ENCODE measurements around the gene CLRN3. TPM values are rescaled to one million over a fixed set of nuclear protein-coding genes. Genes with fewer than 3 reads are reported as not detected.

CLRN3 gene
- total RNA-seq, 1 donor from 2014 or later = not detected

GRCh38 chr10:127905001-127905847, 12.5 kb upstream of the CLRN3 start:
- H2AFZ ChIP-seq (ENCODE audit: low read depth, low read length) = no peak overlapping the region
- H3K79me2 ChIP-seq (ENCODE audit: insufficient read depth, low read length) = peaks cover 22% of the 10 kb centered on the region
- Mint-ChIP-seq H3K36me3 (ENCODE audit: low read depth, unreplicated experiment) (no peaks in the 10 kb centered on the region), H3K27ac (ENCODE audit: unreplicated experiment) (peak overlapping the region; percentile 81), H3K27me3 (ENCODE audit: low read depth, unreplicated experiment) (peaks cover 13% of the 10 kb centered on the region), H3K9me3 (ENCODE audit: unreplicated experiment) (no peaks in the 10 kb centered on the region), H3K4me3 (ENCODE audit: unreplicated experiment) (peak overlapping the region; percentile 40), H3K4me1 (ENCODE audit: low read depth, unreplicated experiment) (peaks cover 22% of the 10 kb centered on the region)
- no peak overlapping the region for H3K9ac ChIP-seq (ENCODE audit: low read length)
- H3K36me3 ChIP-seq (ENCODE audit: insufficient read depth, low read length) = no peaks in the 10 kb centered on the region
- no peaks in the 10 kb centered on the region for H4K20me1 ChIP-seq (ENCODE audit: insufficient read depth, low read length)
- peaks cover 2% of the 10 kb centered on the region for H3K27me3 ChIP-seq (ENCODE audit: insufficient read depth, low read length)
- no peak for FAIRE-seq
- peaks cover 21% of the 10 kb centered on the region for H3K4me1 ChIP-seq (ENCODE audit: insufficient read depth, low read length)
- H3K4me2 ChIP-seq (ENCODE audit: low read length) = no peak overlapping the region
- H3K9me3 ChIP-seq (ENCODE audit: insufficient read depth, low read depth, low read length) = no peaks in the 10 kb centered on the region
- no peak overlapping the region for H3K27ac ChIP-seq (ENCODE audit: low read depth, low read length)
- H3K4me3 ChIP-seq (ENCODE audit: insufficient read depth, low read depth, low read length) = no peak overlapping the region
- no peak for DNase-seq (ENCODE audit: low read depth)
- TF ChIP-seq, protein P1, sequence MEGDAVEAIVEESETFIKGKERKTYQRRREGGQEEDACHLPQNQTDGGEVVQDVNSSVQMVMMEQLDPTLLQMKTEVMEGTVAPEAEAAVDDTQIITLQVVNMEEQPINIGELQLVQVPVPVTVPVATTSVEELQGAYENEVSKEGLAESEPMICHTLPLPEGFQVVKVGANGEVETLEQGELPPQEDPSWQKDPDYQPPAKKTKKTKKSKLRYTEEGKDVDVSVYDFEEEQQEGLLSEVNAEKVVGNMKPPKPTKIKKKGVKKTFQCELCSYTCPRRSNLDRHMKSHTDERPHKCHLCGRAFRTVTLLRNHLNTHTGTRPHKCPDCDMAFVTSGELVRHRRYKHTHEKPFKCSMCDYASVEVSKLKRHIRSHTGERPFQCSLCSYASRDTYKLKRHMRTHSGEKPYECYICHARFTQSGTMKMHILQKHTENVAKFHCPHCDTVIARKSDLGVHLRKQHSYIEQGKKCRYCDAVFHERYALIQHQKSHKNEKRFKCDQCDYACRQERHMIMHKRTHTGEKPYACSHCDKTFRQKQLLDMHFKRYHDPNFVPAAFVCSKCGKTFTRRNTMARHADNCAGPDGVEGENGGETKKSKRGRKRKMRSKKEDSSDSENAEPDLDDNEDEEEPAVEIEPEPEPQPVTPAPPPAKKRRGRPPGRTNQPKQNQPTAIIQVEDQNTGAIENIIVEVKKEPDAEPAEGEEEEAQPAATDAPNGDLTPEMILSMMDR (IDR thresholded peaks at IDR 0.05; ENCODE audit: insufficient read depth, low read depth, low read length) = no peak
- no peak for TF ChIP-seq EZH2 (IDR thresholded peaks at IDR 0.05; ENCODE audit: insufficient read depth, low read length)

- Histone ChIP-seq H3K9me3 (ENCODE audit: insufficient read depth, low read depth, low read length) (no peaks in the 10 kb centered on the region), H3K4me2 (ENCODE audit: low read length) (no peak overlapping the region), H4K20me1 (ENCODE audit: insufficient read depth, low read length) (no peaks in the 10 kb centered on the region), H3K36me3 (ENCODE audit: insufficient read depth, low read length) (no peaks in the 10 kb centered on the region), H3K27ac (ENCODE audit: low read depth, low read length) (no peak overlapping the region), H3K4me1 (ENCODE audit: insufficient read depth, low read length) (peaks cover 19% of the 10 kb centered on the region), H3K4me3 (ENCODE audit: insufficient read depth, low read depth, low read length) (no peak overlapping the region), H3K9ac (ENCODE audit: low read length) (no peak overlapping the region), H3K79me2 (ENCODE audit: insufficient read depth, low read length) (peaks cover 15% of the 10 kb centered on the region), H2AFZ (ENCODE audit: low read depth, low read length) (no peak overlapping the region), H3K27me3 (ENCODE audit: insufficient read depth, low read length) (peaks cover 6% of the 10 kb centered on the region)
- DNase-seq (ENCODE audit: low read depth) (no peak), FAIRE-seq (no peak)
- no peaks in the 10 kb centered on the region for H3K36me3 Mint-ChIP-seq (ENCODE audit: low read depth, unreplicated experiment)
- no peaks in the 10 kb centered on the region for H3K9me3 Mint-ChIP-seq (ENCODE audit: unreplicated experiment)
- H3K4me3 Mint-ChIP-seq (ENCODE audit: unreplicated experiment) = no peak overlapping the region
- peaks cover 13% of the 10 kb centered on the region for H3K27me3 Mint-ChIP-seq (ENCODE audit: low read depth, unreplicated experiment)
- no peak overlapping the region for H3K27ac Mint-ChIP-seq (ENCODE audit: unreplicated experiment)
- H3K4me1 Mint-ChIP-seq (ENCODE audit: low read depth, unreplicated experiment) = peaks cover 22% of the 10 kb centered on the region
- TF ChIP-seq, protein P1 (IDR thresholded peaks at IDR 0.05; ENCODE audit: insufficient read depth, low read depth, low read length) = no peak
- TF ChIP-seq EZH2 (IDR thresholded peaks at IDR 0.05; ENCODE audit: insufficient read depth, low read length) = no peak
These were observed 11.7 kb upstream of the CLRN3 start for GRCh38 chr10:127904311-127905000.

Data from astrocyte (in vitro differentiated cells and primary cell).